ENCODE measurements around the gene OR9A4. TPM values are rescaled to one million over a fixed set of nuclear protein-coding genes. Genes with fewer than 3 reads are reported as not detected.

Gene OR9A4
- total RNA-seq, 1 experiment from 2014 or later = not detected

DNA sequence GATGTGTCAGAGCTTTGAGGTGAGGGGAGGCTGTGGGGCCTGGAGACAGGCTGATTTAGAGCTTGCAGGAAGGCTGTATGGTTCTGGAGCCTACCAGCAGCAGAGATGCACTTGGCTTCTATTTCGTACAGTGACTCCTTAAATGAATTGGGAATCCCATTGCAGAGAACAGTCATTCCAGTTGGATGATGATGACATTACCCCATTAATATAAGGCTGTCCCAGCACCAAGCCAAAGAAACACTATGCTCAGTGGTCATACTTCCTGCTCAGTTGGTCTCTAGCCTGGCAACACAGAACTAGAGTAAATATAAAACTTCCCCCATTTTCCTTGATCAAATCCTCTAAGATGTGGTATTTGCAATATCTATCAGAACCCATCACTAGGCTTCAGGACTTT is 36.3 kb downstream of the OR9A4 start:
- Mint-ChIP-seq H3K36me3 (ENCODE audit: insufficient read depth, unreplicated experiment) (no peaks in the 10 kb centered on the region), H3K9me3 (ENCODE audit: unreplicated experiment) (no peaks in the 10 kb centered on the region), H3K27ac (ENCODE audit: unreplicated experiment) (no peak overlapping the region), H3K4me1 (ENCODE audit: low read depth, unreplicated experiment) (no peaks in the 10 kb centered on the region), H3K27me3 (ENCODE audit: insufficient read depth, unreplicated experiment) (peaks cover 8% of the 10 kb centered on the region), H3K4me3 (ENCODE audit: unreplicated experiment) (no peak overlapping the region)
- intact Hi-C loops (cut with micrococcal nuclease; ENCODE audit: unreplicated experiment) = no loop called here
- TF ChIP-seq, protein P1, sequence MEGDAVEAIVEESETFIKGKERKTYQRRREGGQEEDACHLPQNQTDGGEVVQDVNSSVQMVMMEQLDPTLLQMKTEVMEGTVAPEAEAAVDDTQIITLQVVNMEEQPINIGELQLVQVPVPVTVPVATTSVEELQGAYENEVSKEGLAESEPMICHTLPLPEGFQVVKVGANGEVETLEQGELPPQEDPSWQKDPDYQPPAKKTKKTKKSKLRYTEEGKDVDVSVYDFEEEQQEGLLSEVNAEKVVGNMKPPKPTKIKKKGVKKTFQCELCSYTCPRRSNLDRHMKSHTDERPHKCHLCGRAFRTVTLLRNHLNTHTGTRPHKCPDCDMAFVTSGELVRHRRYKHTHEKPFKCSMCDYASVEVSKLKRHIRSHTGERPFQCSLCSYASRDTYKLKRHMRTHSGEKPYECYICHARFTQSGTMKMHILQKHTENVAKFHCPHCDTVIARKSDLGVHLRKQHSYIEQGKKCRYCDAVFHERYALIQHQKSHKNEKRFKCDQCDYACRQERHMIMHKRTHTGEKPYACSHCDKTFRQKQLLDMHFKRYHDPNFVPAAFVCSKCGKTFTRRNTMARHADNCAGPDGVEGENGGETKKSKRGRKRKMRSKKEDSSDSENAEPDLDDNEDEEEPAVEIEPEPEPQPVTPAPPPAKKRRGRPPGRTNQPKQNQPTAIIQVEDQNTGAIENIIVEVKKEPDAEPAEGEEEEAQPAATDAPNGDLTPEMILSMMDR (IDR thresholded peaks at IDR 0.05; ENCODE audit: insufficient read depth in 1 of 2, low read depth in 1 of 2, low read length in 1 of 2, severe bottlenecking in 1 of 2, unreplicated experiment in 1 of 2) = no peak
- Histone ChIP-seq H3K4me1 (no peaks in the 10 kb centered on the region), H3K4me3 (ENCODE audit: low read depth, low read length) (no peak overlapping the region), H3K36me3 (ENCODE audit: control insufficient read depth, insufficient read depth, low read length) (no peaks in the 10 kb centered on the region), H3K9me3 (0 out of 2 replicates have a peak, but pooled peaks cover 2% of the 10 kb centered on the region), H3K27me3 (replicated peaks; ENCODE audit: control insufficient read depth, insufficient read depth, low read length) (no peaks in the 10 kb centered on the region)
- DNase-seq = no peak
- BruUV-seq (replicated peaks) = no TSS peak
- ChIA-PET CTCF (no interaction called here), POLR2A (no interaction called here)

DNA sequence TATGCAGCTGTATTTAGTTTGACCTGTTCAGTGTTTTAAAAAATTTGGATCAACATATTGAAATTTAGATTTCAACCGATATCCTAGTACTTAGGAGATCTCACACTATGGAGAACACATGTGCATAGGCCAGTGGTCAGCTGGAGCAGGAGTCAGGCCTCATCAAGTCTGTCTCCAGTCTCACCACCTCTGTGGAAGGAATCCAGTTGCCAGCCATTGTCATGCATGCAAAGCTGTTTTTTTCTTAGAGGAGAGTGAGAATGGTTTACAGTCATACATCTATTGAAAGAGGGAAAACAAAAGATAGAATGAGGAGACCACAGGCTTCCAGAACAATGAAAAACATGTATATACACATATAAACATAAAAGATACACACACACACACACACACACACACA is 38.1 kb downstream of the OR9A4 start:
- no peak overlapping the region for H3K27ac Mint-ChIP-seq (ENCODE audit: unreplicated experiment)
- H3K27me3 ChIP-seq (replicated peaks; ENCODE audit: control insufficient read depth, insufficient read depth, low read length) = no peaks in the 10 kb centered on the region

DNA sequence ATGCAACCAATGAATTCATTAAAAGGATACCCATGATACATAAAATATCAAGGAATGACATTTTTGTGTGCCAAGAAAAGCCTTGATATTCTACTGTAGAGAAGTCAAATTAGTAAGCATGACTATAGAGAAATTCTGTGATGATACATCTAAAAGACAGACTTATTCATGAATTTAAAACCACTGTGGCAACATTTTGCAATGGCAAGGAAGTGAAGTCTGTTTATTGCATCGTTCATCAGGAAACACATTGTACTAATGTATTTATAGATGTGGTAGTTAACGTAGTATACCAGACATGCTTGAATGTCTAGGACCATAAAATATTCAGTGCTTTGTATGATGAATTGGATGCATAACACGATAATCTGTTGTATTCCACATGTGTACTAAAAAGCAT is 39.9 kb downstream of the OR9A4 start:
- Histone ChIP-seq H3K4me1 (no peaks in the 10 kb centered on the region), H3K9me3 (no peaks in the 10 kb centered on the region), H3K36me3 (ENCODE audit: control insufficient read depth, insufficient read depth, low read length) (no peaks in the 10 kb centered on the region), H3K27me3 (replicated peaks; ENCODE audit: control insufficient read depth, insufficient read depth, low read length) (no peaks in the 10 kb centered on the region), H3K4me3 (ENCODE audit: low read depth, low read length) (no peak overlapping the region)
- ChIA-PET CTCF (no interaction called here), POLR2A (no interaction called here)
- BruUV-seq (replicated peaks) = no TSS peak
- peaks cover 10% of the 10 kb centered on the region for H3K27me3 Mint-ChIP-seq (ENCODE audit: insufficient read depth, unreplicated experiment)
- H3K9me3 Mint-ChIP-seq (ENCODE audit: unreplicated experiment) = no peaks in the 10 kb centered on the region
- H3K27ac Mint-ChIP-seq (ENCODE audit: unreplicated experiment) = no peak overlapping the region
- H3K4me3 Mint-ChIP-seq (ENCODE audit: unreplicated experiment) = no peak overlapping the region
- no peaks in the 10 kb centered on the region for H3K36me3 Mint-ChIP-seq (ENCODE audit: insufficient read depth, unreplicated experiment)
- H3K4me1 Mint-ChIP-seq (ENCODE audit: low read depth, unreplicated experiment) = no peaks in the 10 kb centered on the region
- intact Hi-C loops (cut with micrococcal nuclease; ENCODE audit: unreplicated experiment) = no loop called here
- no peak for DNase-seq
- TF ChIP-seq, protein P1 (IDR thresholded peaks at IDR 0.05; ENCODE audit: insufficient read depth in 1 of 2, low read depth in 1 of 2, low read length in 1 of 2, severe bottlenecking in 1 of 2, unreplicated experiment in 1 of 2) = no peak

More for the DNA sequence above, 38.1 kb downstream of the OR9A4 start:
- intact Hi-C loops (cut with micrococcal nuclease; ENCODE audit: unreplicated experiment) = no loop called here
- CTCF ChIA-PET = no interaction called here
- H3K36me3 ChIP-seq (ENCODE audit: control insufficient read depth, insufficient read depth, low read length) = no peaks in the 10 kb centered on the region
- Mint-ChIP-seq H3K36me3 (ENCODE audit: insufficient read depth, unreplicated experiment) (no peaks in the 10 kb centered on the region), H3K4me1 (ENCODE audit: low read depth, unreplicated experiment) (no peaks in the 10 kb centered on the region), H3K27me3 (ENCODE audit: insufficient read depth, unreplicated experiment) (peaks cover 8% of the 10 kb centered on the region), H3K4me3 (ENCODE audit: unreplicated experiment) (no peak overlapping the region), H3K9me3 (ENCODE audit: unreplicated experiment) (no peaks in the 10 kb centered on the region)
- no peaks in the 10 kb centered on the region for H3K9me3 ChIP-seq
- H3K4me1 ChIP-seq = no peaks in the 10 kb centered on the region
- TF ChIP-seq, protein P1 (IDR thresholded peaks at IDR 0.05; ENCODE audit: insufficient read depth in 1 of 2, low read depth in 1 of 2, low read length in 1 of 2, severe bottlenecking in 1 of 2, unreplicated experiment in 1 of 2) = no peak
- BruUV-seq (replicated peaks) = no TSS peak
- H3K4me3 ChIP-seq (ENCODE audit: low read depth, low read length) = no peak overlapping the region
- no peak for DNase-seq
- POLR2A ChIA-PET = no interaction called here

All from Caco-2 (cell line).